ENCODE data around the gene ART3.

The ART3 gene

GRCh38 chr4:76059750-76060149 lies 14.8 kb upstream of the ART3 start:
- no peaks in the 10 kb centered on the region for H3K9me2 ChIP-seq (replicated peaks; ENCODE audit: control insufficient read depth, low read length)
- no peaks in the 10 kb centered on the region for H3K36me3 ChIP-seq (ENCODE audit: control insufficient read depth, low read length)
- H4K20me1 ChIP-seq (ENCODE audit: control insufficient read depth, insufficient read depth, low read depth, low read length) = no peaks in the 10 kb centered on the region
- no peaks in the 10 kb centered on the region for H3K4me1 ChIP-seq (ENCODE audit: control insufficient read depth, low read length)
- TF ChIP-seq EZH2phosphoT487 (IDR thresholded peaks at IDR 0.05; ENCODE audit: borderline replicate concordance, low read length) = no peak
- no peak for TF ChIP-seq CTCF (IDR thresholded peaks at IDR 0.05; ENCODE audit: low read depth, low read length, poor library complexity, severe bottlenecking)
- H3K27ac ChIP-seq (ENCODE audit: low read depth, low read length) = no peak overlapping the region
- H3K79me2 ChIP-seq (ENCODE audit: control insufficient read depth, low read length) = no peaks in the 10 kb centered on the region
- no peak overlapping the region for H3K4me3 ChIP-seq (ENCODE audit: low read length)
- no peak overlapping the region for H3K4me2 ChIP-seq (ENCODE audit: low read length)
- H3K27me3 ChIP-seq (ENCODE audit: control insufficient read depth, low read length) = peaks cover 42% of the 10 kb centered on the region
- H3F3A ChIP-seq (ENCODE audit: control insufficient read depth, insufficient read depth) = no peaks in the 10 kb centered on the region
- no peaks in the 10 kb centered on the region for H3K9me3 ChIP-seq (ENCODE audit: control insufficient read depth, insufficient read depth, low read length)

GRCh38 chr4:76060506-76060905 lies 14.0 kb upstream of the ART3 start:
- Histone ChIP-seq H3K36me3 (ENCODE audit: control insufficient read depth, low read length) (no peaks in the 10 kb centered on the region), H3K9me2 (replicated peaks; ENCODE audit: control insufficient read depth, low read length) (no peaks in the 10 kb centered on the region), H3K4me3 (ENCODE audit: low read length) (no peak overlapping the region), H3F3A (ENCODE audit: control insufficient read depth, insufficient read depth) (no peaks in the 10 kb centered on the region), H3K79me2 (ENCODE audit: control insufficient read depth, low read length) (no peaks in the 10 kb centered on the region), H4K20me1 (ENCODE audit: control insufficient read depth, insufficient read depth, low read depth, low read length) (no peaks in the 10 kb centered on the region), H3K27me3 (ENCODE audit: control insufficient read depth, low read length) (peaks cover 35% of the 10 kb centered on the region), H3K27ac (ENCODE audit: low read depth, low read length) (no peak overlapping the region), H3K4me1 (ENCODE audit: control insufficient read depth, low read length) (no peaks in the 10 kb centered on the region), H3K9me3 (ENCODE audit: control insufficient read depth, insufficient read depth, low read length) (no peaks in the 10 kb centered on the region), H3K4me2 (ENCODE audit: low read length) (no peak overlapping the region)
- TF ChIP-seq CTCF (IDR thresholded peaks at IDR 0.05; ENCODE audit: low read depth, low read length, poor library complexity, severe bottlenecking) = no peak
- TF ChIP-seq EZH2phosphoT487 (IDR thresholded peaks at IDR 0.05; ENCODE audit: borderline replicate concordance, low read length) = no peak

- Histone ChIP-seq H4K20me1 (ENCODE audit: control insufficient read depth, insufficient read depth, low read depth, low read length) (no peaks in the 10 kb centered on the region), H3F3A (ENCODE audit: control insufficient read depth, insufficient read depth) (no peaks in the 10 kb centered on the region), H3K9me3 (ENCODE audit: control insufficient read depth, insufficient read depth, low read length) (no peaks in the 10 kb centered on the region), H3K4me2 (ENCODE audit: low read length) (no peak overlapping the region), H3K4me1 (ENCODE audit: control insufficient read depth, low read length) (no peaks in the 10 kb centered on the region), H3K27me3 (ENCODE audit: control insufficient read depth, low read length) (peaks cover 25% of the 10 kb centered on the region), H3K27ac (ENCODE audit: low read depth, low read length) (no peak overlapping the region), H3K4me3 (ENCODE audit: low read length) (no peak overlapping the region), H3K36me3 (ENCODE audit: control insufficient read depth, low read length) (no peaks in the 10 kb centered on the region), H3K79me2 (ENCODE audit: control insufficient read depth, low read length) (no peaks in the 10 kb centered on the region), H3K9me2 (replicated peaks; ENCODE audit: control insufficient read depth, low read length) (no peaks in the 10 kb centered on the region)
- TF ChIP-seq EZH2phosphoT487 (IDR thresholded peaks at IDR 0.05; ENCODE audit: borderline replicate concordance, low read length) (no peak), CTCF (IDR thresholded peaks at IDR 0.05; ENCODE audit: low read depth, low read length, poor library complexity, severe bottlenecking) (no peak)
Measured at GRCh38 chr4:76061421-76061820, 13.1 kb upstream of the ART3 start.

GRCh38 chr4:76061982-76062381 lies 12.5 kb upstream of the ART3 start:
- no peak overlapping the region for H3K4me2 ChIP-seq (ENCODE audit: low read length)
- H3K79me2 ChIP-seq (ENCODE audit: control insufficient read depth, low read length) = no peaks in the 10 kb centered on the region
- H4K20me1 ChIP-seq (ENCODE audit: control insufficient read depth, insufficient read depth, low read depth, low read length) = no peaks in the 10 kb centered on the region
- peaks cover 24% of the 10 kb centered on the region for H3K27me3 ChIP-seq (ENCODE audit: control insufficient read depth, low read length)
- H3K9me3 ChIP-seq (ENCODE audit: control insufficient read depth, insufficient read depth, low read length) = no peaks in the 10 kb centered on the region
- no peaks in the 10 kb centered on the region for H3K4me1 ChIP-seq (ENCODE audit: control insufficient read depth, low read length)
- no peaks in the 10 kb centered on the region for H3K9me2 ChIP-seq (replicated peaks; ENCODE audit: control insufficient read depth, low read length)
- no peaks in the 10 kb centered on the region for H3F3A ChIP-seq (ENCODE audit: control insufficient read depth, insufficient read depth)
- TF ChIP-seq EZH2phosphoT487 (IDR thresholded peaks at IDR 0.05; ENCODE audit: borderline replicate concordance, low read length) (no peak), CTCF (IDR thresholded peaks at IDR 0.05; ENCODE audit: low read depth, low read length, poor library complexity, severe bottlenecking) (no peak)
- H3K36me3 ChIP-seq (ENCODE audit: control insufficient read depth, low read length) = no peaks in the 10 kb centered on the region
- no peak overlapping the region for H3K4me3 ChIP-seq (ENCODE audit: low read length)
- no peak overlapping the region for H3K27ac ChIP-seq (ENCODE audit: low read depth, low read length)

All from DOHH2 (cell line).